Measurements from ENCODE around the gene STK38. TPM values are rescaled to one million over a fixed set of nuclear protein-coding genes. Genes with fewer than 3 reads are reported as not detected.

The STK38 gene
- total and polyA plus RNA-seq, 3 experiments from 2014 or later, result 44.9 to 110 (median 47.6) TPM

GRCh38 chr6:36506611-36507010 is 40.7 kb downstream of the STK38 start:
- Mint-ChIP-seq H3K4me3 (peak overlapping the region in 3 of 7 donors; percentile 41 to 69 (median 53)), H3K27me3 (no peaks in the 10 kb centered on the region), H3K36me3 (peaks cover 11 to 98% (median 28%) of the 10 kb centered on the region in 3 donors), H3K4me1 (peaks cover 36 to 57% (median 43%) of the 10 kb centered on the region in 3 donors), H3K27ac (peak overlapping the region in 7 of 8 donors; percentile 40 to 87 (median 77)), H3K9me3 (no peaks in the 10 kb centered on the region)
- POLR2A ChIA-PET, result interaction anchor here (0.8 to 2.0 kb wide), 2 partner anchors 26 to 40 kb away, joined by 3 to 4 read pairs; no protein-coding TSS in a partner anchor
- Histone ChIP-seq H3K4me1 (ENCODE audit: insufficient read depth, low read length) (peaks cover 37% of the 10 kb centered on the region), H3K4me3 (ENCODE audit: low read length) (no peak overlapping the region), H3K9me3 (ENCODE audit: low read length) (no peaks in the 10 kb centered on the region), H3K27ac (ENCODE audit: low read depth, low read length) (no peak overlapping the region), H3K27me3 (ENCODE audit: insufficient read depth, low read length, poor library complexity, severe bottlenecking) (no peaks in the 10 kb centered on the region), H3K36me3 (ENCODE audit: insufficient read depth, low read length) (peaks cover 50% of the 10 kb centered on the region)
- DNase-seq, result no peak
- CTCF ChIA-PET, result no interaction called here

GRCh38 chr6:36505744-36506534 is 41.3 kb downstream of the STK38 start:
- H3K36me3 Mint-ChIP-seq, result peaks cover 11 to 97% (median 28%) of the 10 kb centered on the region in 3 donors
- no peaks in the 10 kb centered on the region for H3K27me3 Mint-ChIP-seq
- H3K27ac Mint-ChIP-seq, result peak overlapping the region; percentile 40 to 87 (median 69)
- H3K4me3 Mint-ChIP-seq, result peak overlapping the region in 5 of 7 donors; percentile 7 to 69 (median 43)
- Histone ChIP-seq H3K27me3 (ENCODE audit: insufficient read depth, low read length, poor library complexity, severe bottlenecking) (no peaks in the 10 kb centered on the region), H3K27ac (ENCODE audit: low read depth, low read length) (no peak overlapping the region), H3K4me1 (ENCODE audit: insufficient read depth, low read length) (peaks cover 37% of the 10 kb centered on the region), H3K4me3 (ENCODE audit: low read length) (no peak overlapping the region), H3K36me3 (ENCODE audit: insufficient read depth, low read length) (peaks cover 44% of the 10 kb centered on the region), H3K9me3 (ENCODE audit: low read length) (no peaks in the 10 kb centered on the region)
- peaks cover 37 to 58% (median 43%) of the 10 kb centered on the region in 3 donors for H3K4me1 Mint-ChIP-seq
- H3K9me3 Mint-ChIP-seq, result no peaks in the 10 kb centered on the region
- ChIA-PET CTCF (no interaction called here), POLR2A (interaction anchor here (0.8 to 2.0 kb wide), 2 partner anchors 27 to 40 kb away, joined by 3 to 4 read pairs; no protein-coding TSS in a partner anchor)
- no peak for DNase-seq

GRCh38 chr6:36504982-36505381 is 42.3 kb downstream of the STK38 start:
- peak overlapping the region in 6 of 8 donors; percentile 28 to 78 (median 71) for H3K27ac Mint-ChIP-seq
- POLR2A ChIA-PET, result interaction anchor here (2.0 kb wide), 1 partner anchor 41 kb away, joined by 4 read pairs; no protein-coding TSS in a partner anchor
- H3K36me3 ChIP-seq (ENCODE audit: insufficient read depth, low read length), result peaks cover 35% of the 10 kb centered on the region

GRCh38 chr6:36504181-36504580 is 43.1 kb downstream of the STK38 start:
- Mint-ChIP-seq H3K36me3 (peaks cover 11 to 95% (median 29%) of the 10 kb centered on the region in 3 donors), H3K27ac (peak overlapping the region in 4 of 8 donors; percentile 5 to 74 (median 53)), H3K4me3 (no peak overlapping the region), H3K9me3 (no peaks in the 10 kb centered on the region), H3K27me3 (no peaks in the 10 kb centered on the region), H3K4me1 (peaks cover 39 to 61% (median 46%) of the 10 kb centered on the region in 3 donors)
- DNase-seq, result no peak
- Histone ChIP-seq H3K36me3 (ENCODE audit: insufficient read depth, low read length) (peaks cover 37% of the 10 kb centered on the region), H3K4me3 (ENCODE audit: low read length) (no peak overlapping the region), H3K9me3 (ENCODE audit: low read length) (no peaks in the 10 kb centered on the region), H3K27me3 (ENCODE audit: insufficient read depth, low read length, poor library complexity, severe bottlenecking) (no peaks in the 10 kb centered on the region), H3K4me1 (ENCODE audit: insufficient read depth, low read length) (peaks cover 37% of the 10 kb centered on the region), H3K27ac (ENCODE audit: low read depth, low read length) (no peak overlapping the region)
- ChIA-PET POLR2A (interaction anchor here (0.5 kb wide), 1 partner anchor 37 kb away, joined by 5 read pairs; no protein-coding TSS in a partner anchor), CTCF (interaction anchor here (1.3 kb wide), 1 partner anchor 18 kb away, joined by 3 read pairs; no protein-coding TSS in a partner anchor)

More at GRCh38 chr6:36504982-36505381, 42.3 kb downstream of the STK38 start:
- peaks cover 11 to 95% (median 26%) of the 10 kb centered on the region in 3 donors for H3K36me3 Mint-ChIP-seq
- CTCF ChIA-PET, result no interaction called here
- no peak overlapping the region for H3K27ac ChIP-seq (ENCODE audit: low read depth, low read length)
- H3K27me3 ChIP-seq (ENCODE audit: insufficient read depth, low read length, poor library complexity, severe bottlenecking), result no peaks in the 10 kb centered on the region
- peaks cover 37 to 58% (median 43%) of the 10 kb centered on the region in 3 donors for H3K4me1 Mint-ChIP-seq
- no peaks in the 10 kb centered on the region for H3K9me3 ChIP-seq (ENCODE audit: low read length)
- H3K4me3 ChIP-seq (ENCODE audit: low read length), result no peak overlapping the region
- DNase-seq, result no peak
- H3K27me3 Mint-ChIP-seq, result no peaks in the 10 kb centered on the region
- H3K4me1 ChIP-seq (ENCODE audit: insufficient read depth, low read length), result peaks cover 37% of the 10 kb centered on the region
- H3K9me3 Mint-ChIP-seq, result no peaks in the 10 kb centered on the region
- H3K4me3 Mint-ChIP-seq, result no peak overlapping the region

- no peaks in the 10 kb centered on the region for H3K27me3 ChIP-seq (ENCODE audit: insufficient read depth, low read length, poor library complexity, severe bottlenecking)
- DNase-seq, result no peak
- H3K9me3 ChIP-seq (ENCODE audit: low read length), result no peaks in the 10 kb centered on the region
- Mint-ChIP-seq H3K27ac (peak overlapping the region in 4 of 8 donors; percentile 11 to 86 (median 46)), H3K36me3 (peaks cover 20 to 94% (median 33%) of the 10 kb centered on the region in 3 donors), H3K27me3 (no peaks in the 10 kb centered on the region), H3K4me1 (peaks cover 29 to 51% (median 41%) of the 10 kb centered on the region in 3 donors), H3K9me3 (no peaks in the 10 kb centered on the region), H3K4me3 (no peak overlapping the region)
- H3K27ac ChIP-seq (ENCODE audit: low read depth, low read length), result no peak overlapping the region
- H3K4me3 ChIP-seq (ENCODE audit: low read length), result no peak overlapping the region
- peaks cover 24% of the 10 kb centered on the region for H3K4me1 ChIP-seq (ENCODE audit: insufficient read depth, low read length)
- peaks cover 44% of the 10 kb centered on the region for H3K36me3 ChIP-seq (ENCODE audit: insufficient read depth, low read length)
- CTCF ChIA-PET, result no interaction called here
- POLR2A ChIA-PET, result no interaction called here
These were observed 45.6 kb downstream of the STK38 start for GRCh38 chr6:36501686-36502085.

- no peak overlapping the region for H3K4me3 Mint-ChIP-seq
- POLR2A ChIA-PET, result no interaction called here
- peaks cover 14 to 41% (median 36%) of the 10 kb centered on the region in 3 donors for H3K4me1 Mint-ChIP-seq
These were observed 47.4 kb downstream of the STK38 start for GRCh38 chr6:36499918-36500317.

GRCh38 chr6:36495086-36495485 is 52.2 kb downstream of the STK38 start:
- H3K4me1 ChIP-seq (ENCODE audit: insufficient read depth, low read length), result peaks cover 14% of the 10 kb centered on the region
- peaks cover 41% of the 10 kb centered on the region for H3K36me3 ChIP-seq (ENCODE audit: insufficient read depth, low read length)
- Mint-ChIP-seq H3K4me1 (peaks cover 16 to 56% (median 53%) of the 10 kb centered on the region in 3 donors), H3K27me3 (no peaks in the 10 kb centered on the region), H3K36me3 (peaks cover 17 to 88% (median 40%) of the 10 kb centered on the region in 3 donors), H3K4me3 (no peak overlapping the region), H3K27ac (peak overlapping the region in 4 of 8 donors; percentile 9 to 66 (median 55)), H3K9me3 (no peaks in the 10 kb centered on the region)
- CTCF ChIA-PET, result interaction anchor here (0.6 to 1.4 kb wide), 2 partner anchors 27 to 107 kb away, joined by 3 to 4 read pairs; no protein-coding TSS in a partner anchor
- no peak for DNase-seq
- no peaks in the 10 kb centered on the region for H3K9me3 ChIP-seq (ENCODE audit: low read length)
- POLR2A ChIA-PET, result no interaction called here
- H3K4me3 ChIP-seq (ENCODE audit: low read length), result no peak overlapping the region
- H3K27ac ChIP-seq (ENCODE audit: low read depth, low read length), result no peak overlapping the region
- H3K27me3 ChIP-seq (ENCODE audit: insufficient read depth, low read length, poor library complexity, severe bottlenecking), result no peaks in the 10 kb centered on the region

More at GRCh38 chr6:36499918-36500317, 47.4 kb downstream of the STK38 start:
- no peaks in the 10 kb centered on the region for H3K9me3 Mint-ChIP-seq
- CTCF ChIA-PET, result interaction anchor here (0.7 to 0.8 kb wide), 2 partner anchors 11 to 18 kb away, joined by 3 read pairs; no protein-coding TSS in a partner anchor
- peaks cover 8% of the 10 kb centered on the region for H3K4me1 ChIP-seq (ENCODE audit: insufficient read depth, low read length)
- no peaks in the 10 kb centered on the region for H3K27me3 Mint-ChIP-seq
- H3K4me3 ChIP-seq (ENCODE audit: low read length), result no peak overlapping the region
- no peak for DNase-seq
- H3K27me3 ChIP-seq (ENCODE audit: insufficient read depth, low read length, poor library complexity, severe bottlenecking), result no peaks in the 10 kb centered on the region
- no peak overlapping the region for H3K27ac ChIP-seq (ENCODE audit: low read depth, low read length)
- H3K27ac Mint-ChIP-seq, result peak overlapping the region in 4 of 8 donors; percentile 6 to 42 (median 28)
- H3K36me3 ChIP-seq (ENCODE audit: insufficient read depth, low read length), result peaks cover 43% of the 10 kb centered on the region
- no peaks in the 10 kb centered on the region for H3K9me3 ChIP-seq (ENCODE audit: low read length)
- H3K36me3 Mint-ChIP-seq, result peaks cover 16 to 94% (median 31%) of the 10 kb centered on the region in 3 donors

All from CD8-positive, alpha-beta memory T cell (primary cell).